ENCODE data around the gene CCN5.
"Not testable (repeated sequence)": the region's sequence is repeated elsewhere in the genome, so short reads cannot be mapped to it uniquely, and the experiment has no call there.

CCN5 gene, protein sequence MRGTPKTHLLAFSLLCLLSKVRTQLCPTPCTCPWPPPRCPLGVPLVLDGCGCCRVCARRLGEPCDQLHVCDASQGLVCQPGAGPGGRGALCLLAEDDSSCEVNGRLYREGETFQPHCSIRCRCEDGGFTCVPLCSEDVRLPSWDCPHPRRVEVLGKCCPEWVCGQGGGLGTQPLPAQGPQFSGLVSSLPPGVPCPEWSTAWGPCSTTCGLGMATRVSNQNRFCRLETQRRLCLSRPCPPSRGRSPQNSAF

DNA sequence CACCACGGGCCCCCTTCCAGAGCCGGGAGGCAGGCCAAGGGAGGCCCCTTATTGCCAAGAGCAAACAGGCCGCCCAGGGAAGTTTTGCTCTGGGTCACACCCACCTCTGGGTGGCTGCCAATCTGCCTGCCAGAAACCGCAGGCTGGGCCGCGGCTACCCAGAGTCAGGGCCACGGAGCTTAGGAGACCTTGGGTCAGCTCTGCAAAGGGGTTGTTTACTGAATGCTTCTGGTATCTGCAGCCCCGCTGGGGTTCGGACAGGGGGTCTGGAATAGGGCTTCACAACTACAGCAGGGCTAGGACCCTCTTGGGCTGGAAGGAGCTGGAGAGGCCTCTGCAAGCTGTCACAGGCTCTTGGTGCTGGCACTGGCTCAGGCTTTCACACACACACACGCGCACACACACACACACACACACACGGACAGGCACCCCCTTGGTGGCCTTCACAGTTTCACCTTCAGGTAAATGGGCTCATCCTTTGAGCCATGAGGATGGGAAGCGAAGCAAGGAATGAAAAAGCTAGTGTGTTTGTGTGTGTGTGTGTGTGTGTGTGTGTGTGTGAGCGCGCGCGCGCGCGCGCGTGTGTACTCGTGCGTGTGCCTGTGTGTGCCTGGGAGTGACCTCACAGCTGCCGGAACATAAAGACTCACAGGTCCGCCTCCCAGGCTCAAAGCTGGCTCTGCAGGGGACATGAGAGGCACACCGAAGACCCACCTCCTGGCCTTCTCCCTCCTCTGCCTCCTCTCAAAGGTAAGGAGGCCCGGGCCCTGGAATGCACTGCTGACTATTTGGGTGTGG lies at the start of gene CCN5:
TSS of gene CCN5 (plus strand) at position 669 of the 798 bp plus-strand sequence. CDS start at position 691, 22 bp downstream.
- no peak for DNase-seq (ENCODE audit: low read depth, low spot score)

DNA sequence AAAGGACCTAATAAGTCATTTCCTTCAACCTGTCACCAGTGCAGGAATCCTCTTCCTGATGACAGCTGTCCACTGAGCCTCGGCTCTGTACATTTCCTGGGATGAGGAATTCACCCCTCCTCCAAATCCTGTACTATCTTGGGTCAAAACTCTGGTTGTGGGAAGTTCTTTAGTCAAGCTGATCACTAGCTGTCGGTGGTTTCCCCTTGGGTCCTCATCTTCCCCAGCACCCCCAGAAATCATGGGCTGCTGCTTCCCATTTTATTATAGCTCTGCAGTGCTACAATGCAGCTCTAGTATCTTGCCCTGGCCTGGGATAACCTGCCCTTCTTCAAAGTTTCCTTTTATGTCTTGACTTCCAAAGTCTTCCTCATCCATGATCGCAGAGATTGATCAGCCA lies 49.1 kb upstream of the CCN5 start:
- no peak for DNase-seq (ENCODE audit: low read depth, low spot score)

DNA sequence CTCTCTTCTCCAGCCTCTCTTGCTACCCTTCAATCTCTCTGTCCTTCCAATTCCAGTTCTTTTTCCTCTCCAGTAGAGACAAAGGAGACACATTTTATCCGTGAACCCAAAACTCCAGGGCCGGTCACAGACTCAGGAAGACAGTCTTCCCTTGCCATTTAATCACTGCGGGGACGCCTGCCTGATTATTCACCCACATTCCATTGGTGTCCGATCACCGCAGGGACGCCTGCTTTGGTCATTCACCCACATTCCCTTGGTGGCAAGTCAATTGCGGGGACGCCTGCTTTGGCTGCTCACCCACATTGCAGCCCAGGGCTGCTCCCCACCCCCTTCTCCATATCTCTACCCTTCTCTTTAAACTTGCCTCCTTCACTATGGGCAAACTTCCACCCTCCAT lies 44.3 kb upstream of the CCN5 start:
- not testable (repeated sequence) for DNase-seq (ENCODE audit: low read depth, low spot score)

DNA sequence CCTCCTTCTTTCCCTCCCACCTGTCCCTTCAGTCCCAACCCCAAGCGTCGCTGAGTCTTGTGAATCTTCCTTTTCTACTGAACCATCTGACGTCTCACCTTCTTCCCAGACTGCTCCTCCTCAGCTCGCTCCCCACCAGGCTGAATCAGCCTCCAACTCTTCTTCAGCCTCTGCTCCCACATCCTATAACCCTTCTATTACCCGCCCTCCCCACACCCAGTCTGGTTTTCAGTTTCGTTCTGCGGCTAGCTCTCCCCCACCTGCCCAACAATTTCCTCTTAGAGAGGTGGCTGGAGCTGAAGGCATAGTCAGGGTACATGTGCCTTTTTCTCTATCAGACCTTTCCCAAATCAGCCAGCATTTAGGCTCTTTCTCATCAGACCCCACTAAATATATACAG lies 43.6 kb upstream of the CCN5 start:
- not testable (repeated sequence) for DNase-seq (ENCODE audit: low read depth, low spot score)

DNA sequence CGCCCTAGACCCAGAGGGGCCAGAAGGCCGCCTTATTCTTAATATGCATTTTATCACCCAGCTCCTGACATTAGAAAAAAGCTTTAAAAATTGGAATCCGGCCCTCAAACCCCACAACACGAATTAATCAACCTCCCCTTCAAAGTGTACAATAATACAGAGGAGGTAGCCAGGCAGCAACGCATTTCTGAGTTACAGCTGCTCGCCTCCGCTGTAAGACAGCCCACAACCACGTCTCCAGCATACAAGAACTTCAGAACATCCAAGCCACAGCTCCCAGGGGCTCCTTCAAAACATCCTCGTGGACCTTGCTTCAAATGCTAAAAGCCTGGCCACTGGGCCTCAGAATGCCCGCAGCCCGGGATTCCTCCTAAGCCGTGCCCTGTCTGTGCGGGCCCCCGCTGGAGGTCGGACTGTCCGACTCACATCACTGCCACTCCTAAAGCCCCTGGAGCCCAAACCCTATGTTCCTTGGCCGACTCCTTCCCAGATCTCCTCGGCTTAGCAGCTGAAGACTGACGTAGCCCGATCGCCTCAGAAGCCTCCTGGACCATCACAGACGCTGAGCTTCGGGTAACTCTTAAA lies 42.8 kb upstream of the CCN5 start:
- not testable (repeated sequence) for DNase-seq (ENCODE audit: low read depth, low spot score)

DNA sequence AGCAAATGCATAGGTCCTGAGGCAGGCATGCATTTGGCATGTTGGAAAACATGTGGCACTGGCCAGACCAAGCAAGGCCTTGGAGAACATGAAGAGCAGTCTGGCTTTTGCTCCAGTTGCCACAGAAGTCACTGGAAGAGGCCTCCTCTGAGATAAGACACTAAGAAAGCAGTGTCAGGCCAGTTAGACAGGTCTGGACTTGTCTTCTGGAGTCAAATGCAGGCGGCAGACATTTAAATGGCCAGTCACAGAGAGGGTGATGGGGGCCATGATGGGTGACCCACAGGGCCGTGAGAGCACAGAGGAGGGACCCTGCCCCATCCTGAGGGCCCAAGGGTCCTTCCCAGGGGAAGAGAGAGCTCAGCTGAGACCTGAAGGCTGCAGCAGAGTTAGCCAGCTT lies 36.9 kb upstream of the CCN5 start:
- DNase-seq (ENCODE audit: low read depth, low spot score): no peak

DNA sequence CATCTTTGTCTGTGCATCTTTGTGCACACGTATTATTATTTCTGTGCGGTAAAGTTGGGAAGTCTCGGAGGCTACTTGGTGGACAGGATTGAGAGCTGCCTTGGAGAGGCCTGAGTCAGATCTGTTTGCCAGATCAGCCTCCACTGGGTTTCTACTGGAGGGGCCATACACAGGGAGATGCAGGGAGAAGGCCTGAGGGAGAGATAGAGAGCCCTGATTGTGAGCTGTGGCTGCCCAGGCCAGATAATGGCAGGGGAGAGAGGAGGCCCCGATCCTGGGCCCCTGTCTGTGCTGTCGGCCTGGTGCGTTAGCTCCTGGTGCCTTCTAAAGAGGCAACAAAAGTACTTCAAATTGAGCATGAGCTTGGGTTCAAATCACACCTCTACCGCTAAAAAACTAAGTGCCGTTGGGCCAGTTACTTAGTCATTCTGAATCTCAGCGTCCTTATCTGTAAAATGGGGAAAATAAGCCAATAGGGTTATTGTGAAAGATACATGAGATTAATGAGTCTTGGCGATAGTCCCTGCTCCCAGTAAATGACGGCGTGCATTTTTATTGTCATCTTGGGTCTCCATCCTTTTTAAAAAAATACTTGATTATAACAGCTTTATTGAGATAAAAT lies 36.1 kb upstream of the CCN5 start:
- DNase-seq (ENCODE audit: low read depth, low spot score): no peak

DNA sequence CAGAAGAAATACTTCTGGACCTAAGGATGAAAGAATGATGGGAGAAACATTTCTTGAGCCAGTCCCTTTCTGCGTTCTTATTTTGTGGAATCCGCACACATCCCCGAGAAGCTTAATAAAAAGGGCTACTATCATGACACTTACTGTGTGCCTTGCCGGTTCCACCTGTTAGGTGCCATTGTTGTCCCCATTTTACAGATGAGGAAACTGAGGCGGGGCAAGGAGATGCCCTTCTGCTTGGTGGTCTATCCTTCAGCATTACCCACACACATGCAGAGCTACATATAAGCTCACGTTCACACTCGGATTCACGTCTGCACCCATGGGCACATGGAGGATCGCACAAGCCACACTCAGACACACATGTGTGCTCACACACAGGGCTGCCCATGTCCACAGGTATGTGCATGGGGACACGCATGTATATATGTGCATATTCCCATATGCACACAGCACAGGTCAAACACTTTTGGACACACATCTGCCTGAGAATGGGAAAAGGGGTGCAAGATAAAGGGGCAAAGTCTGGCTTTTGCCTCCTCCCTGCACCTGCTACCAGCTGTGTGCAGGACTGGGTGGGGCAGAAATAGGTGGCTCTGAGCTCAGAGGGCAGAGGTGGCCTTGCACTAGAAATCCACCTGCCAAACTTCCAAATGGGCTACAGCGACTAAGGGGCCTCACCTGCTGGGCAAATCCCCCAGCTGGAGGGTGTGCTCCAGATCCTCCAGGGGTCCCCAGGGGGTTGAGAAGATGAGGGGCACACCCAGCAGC lies 33.2 kb upstream of the CCN5 start:
- no peak for DNase-seq (ENCODE audit: low read depth, low spot score)

DNA sequence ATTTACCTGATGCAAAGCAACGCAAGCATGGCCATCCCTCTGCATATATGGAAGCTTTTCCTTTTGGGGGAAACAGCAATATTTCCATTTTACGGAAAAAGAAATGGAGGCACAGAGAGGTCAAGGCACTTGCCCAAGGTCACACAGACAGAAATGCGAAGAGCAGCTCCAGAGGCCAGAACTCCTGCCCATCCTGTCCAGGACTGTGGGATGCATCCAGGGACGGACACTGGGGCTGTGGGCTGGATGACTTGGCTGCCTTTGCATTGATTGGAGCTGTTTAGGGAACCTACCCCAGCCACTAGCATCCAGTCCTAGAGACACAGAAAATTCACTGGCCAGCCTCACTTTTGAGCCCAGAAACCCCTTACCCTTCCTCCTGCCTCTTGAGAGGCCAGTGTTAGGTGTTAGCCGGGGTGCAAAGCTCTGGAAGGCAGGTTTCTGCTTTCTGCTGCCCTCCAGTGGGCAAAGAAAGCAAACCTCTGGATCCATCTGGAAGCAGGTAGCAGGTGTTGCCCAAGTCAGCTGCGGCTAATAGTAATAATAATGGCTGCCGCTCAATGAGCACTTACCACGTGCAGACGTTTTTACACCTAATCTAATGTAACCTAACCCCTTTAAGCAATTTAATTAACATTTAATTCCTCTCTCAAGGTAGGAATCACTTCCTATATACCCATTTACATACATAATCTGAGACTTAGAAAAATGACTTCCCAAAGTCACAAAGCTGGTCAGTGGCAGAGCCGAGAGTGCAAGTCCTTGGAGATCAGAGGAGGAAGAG lies 31.7 kb upstream of the CCN5 start:
- peak; percentile 61 for DNase-seq (ENCODE audit: low read depth, low spot score)

DNA sequence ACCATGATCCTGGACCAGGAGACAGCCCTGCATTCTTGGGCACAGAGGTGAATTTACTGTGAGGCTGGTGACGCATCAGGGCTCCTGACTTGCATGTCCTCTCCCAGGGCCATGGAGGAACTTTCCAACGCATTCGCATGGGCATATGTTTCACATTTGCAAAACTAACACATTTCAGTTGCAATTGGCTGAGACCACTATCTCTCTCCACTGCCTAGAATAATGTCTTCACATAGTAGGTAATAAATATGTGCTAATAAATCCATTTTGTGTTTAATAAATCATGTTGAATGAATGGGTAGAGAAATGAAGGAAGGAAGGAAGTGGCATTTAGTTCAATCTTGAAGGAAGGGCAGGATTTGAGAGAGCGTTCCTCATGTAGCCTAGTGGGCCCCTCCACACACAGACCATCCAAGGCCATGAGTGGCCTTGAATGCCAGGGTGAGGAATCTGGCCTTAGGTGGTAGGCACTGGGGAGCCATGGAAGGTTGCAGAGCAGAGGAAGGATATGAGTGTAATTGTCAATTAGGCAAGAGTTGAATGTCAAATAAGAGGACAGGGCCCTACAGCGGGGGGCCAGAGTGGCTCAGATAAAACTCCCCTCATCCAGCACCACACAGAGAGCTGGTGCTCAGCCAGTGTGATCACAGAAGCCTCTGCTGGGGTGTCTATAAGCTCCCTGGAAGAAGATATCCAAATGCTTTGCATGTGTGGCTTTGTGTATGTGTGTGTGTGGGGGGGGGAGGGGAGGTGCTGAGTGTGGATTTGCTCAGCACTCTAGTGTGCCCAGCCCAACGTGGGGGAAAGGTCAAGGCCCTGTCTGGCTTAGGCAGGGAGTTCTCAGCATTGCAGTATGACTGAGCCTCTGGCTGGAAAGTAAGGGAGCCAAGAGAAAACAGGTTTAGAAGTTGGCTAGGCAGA lies 30.9 kb upstream of the CCN5 start:
- DNase-seq (ENCODE audit: low read depth, low spot score): no peak

DNA sequence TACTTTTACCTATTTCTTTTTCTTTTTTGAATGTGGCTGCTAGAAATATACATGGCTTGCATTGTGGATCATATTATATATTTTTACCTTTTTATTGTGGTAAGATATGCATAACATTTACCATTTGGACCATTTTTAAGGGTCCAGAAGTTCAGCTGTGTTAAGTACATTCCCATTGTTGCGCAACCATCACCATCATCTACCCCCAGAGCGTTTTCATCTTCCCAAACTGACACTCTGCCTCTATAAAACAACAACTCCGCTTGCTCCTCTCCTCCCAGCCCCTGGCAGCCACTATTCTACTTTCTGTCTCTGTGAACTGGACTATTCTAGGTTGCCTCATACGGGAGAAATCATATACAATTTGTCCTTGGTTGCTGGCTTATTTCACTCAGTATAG lies 28.2 kb upstream of the CCN5 start:
- DNase-seq (ENCODE audit: low read depth, low spot score): no peak

DNA sequence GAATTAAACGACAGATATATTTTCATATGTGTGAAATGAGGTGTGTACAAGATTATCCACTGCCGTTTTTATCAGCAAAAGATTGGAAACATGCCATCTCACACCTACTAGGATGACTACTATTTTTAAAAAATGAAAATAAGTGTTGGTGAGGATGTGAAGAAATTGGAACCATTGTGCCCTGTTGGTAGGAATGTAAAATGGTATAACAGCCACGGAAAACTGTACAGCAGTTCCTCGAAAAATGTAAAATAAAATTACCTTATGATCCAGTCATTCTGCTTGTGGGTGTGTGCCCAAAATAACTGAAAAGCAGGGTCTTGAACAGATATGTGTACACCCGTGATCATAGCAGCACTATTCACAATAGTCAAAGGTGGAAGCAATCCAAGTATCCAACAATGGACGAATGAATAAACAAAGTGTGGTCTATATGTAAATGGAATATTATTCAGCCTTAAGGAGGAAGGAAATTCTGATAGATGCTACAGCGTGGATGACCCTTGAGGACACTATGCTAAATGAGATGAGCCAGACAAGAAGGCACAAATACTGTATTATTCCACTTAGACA lies 27.0 kb upstream of the CCN5 start:
- no peak for DNase-seq (ENCODE audit: low read depth, low spot score)

DNA sequence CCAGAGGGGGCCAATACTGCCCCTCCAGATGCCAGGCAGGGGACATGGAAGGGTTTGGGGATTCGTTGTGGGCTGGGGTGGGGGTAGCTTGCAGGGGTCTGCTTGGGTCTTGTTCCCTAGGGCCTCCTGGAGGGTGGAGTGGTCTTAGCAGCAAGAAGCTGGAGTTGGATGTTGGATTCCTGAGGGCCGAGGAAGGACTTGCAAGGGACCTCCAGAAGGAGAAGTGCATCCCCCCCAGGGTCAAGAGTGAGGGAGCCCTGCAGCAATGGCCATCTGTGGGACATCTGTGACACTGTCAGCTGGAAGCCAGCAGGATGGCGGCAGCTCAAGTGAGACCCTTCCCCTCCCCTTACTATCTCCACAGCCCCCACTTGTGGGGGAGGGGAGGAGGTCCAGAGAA lies 25.4 kb upstream of the CCN5 start:
- no peak for DNase-seq (ENCODE audit: low read depth, low spot score)

DNA sequence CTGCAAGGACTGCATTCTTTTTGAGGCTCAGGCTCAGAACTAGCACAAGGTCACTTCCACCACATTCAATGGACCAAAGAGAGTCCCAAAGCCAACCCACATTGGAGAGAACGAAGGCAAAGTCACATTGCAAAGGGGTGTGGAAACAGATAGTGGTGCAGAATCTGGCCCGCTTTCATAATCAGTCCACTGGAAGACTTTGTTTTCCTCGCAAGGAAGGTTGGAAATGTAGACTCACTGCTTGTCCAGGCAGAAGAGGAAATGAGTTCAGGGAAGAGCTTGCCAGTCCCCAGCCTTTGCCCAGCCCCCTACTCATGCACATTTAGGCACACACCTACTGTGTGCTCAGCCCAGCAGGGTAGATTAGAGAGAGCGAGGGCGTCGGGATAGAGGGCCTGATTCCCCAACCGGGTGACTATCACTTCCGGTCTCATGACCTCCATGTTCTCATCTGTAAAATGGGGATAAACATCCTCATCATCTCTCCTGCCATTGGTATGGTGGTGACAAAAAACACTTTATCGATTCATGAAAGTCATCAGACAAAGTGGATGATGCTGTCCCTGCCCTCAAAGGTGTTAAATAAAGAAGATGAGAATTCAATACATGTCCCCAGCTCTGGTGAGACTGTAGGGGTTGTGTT lies 24.3 kb upstream of the CCN5 start:
- no peak for DNase-seq (ENCODE audit: low read depth, low spot score)

DNA sequence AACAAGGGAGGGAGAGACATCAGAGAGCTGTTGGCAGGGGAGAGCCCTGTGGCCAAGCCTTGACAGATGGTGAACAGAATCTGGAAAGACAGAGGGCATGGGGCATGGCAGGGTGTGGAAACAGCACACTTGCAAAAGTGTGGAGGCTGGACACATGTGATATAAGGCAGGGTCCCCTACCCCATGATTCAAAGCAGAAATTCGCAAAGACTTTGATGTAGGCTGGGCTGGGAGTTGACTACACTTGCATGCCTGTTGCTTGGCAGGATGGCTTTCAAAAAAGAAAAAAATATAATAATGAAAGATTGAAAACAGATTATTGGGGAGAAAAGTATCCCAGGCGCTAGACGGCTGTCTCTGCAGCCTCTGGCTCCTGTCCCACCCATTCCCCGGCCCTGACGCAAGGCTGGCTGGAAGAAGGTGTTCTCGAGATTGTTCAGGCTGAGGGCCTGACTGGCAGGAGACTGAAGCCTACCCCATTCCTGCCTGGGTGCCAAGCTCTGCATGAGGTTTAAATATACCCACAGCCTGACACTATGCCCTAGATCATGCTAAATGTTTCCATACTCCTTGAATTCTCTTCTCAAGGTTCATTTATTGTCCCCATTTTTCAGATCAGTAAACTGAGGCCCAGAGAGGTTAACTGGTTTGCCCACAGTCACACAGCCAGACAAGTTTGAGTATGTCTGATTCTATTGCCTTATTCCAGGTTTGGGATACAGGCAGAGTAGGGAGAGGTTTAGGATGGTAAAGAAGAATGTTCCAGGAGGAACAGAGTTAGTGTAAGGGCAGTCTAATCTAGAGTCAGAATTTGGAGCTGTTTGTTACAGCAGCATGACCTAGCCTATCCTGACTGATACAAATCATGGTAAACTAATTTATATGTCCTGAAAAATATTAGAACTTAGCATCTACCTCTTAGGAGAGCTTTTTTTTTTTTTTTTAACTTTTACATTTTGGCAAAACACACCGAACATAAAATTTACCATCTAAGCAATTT lies 23.4 kb upstream of the CCN5 start:
- no peak for DNase-seq (ENCODE audit: low read depth, low spot score)

DNA sequence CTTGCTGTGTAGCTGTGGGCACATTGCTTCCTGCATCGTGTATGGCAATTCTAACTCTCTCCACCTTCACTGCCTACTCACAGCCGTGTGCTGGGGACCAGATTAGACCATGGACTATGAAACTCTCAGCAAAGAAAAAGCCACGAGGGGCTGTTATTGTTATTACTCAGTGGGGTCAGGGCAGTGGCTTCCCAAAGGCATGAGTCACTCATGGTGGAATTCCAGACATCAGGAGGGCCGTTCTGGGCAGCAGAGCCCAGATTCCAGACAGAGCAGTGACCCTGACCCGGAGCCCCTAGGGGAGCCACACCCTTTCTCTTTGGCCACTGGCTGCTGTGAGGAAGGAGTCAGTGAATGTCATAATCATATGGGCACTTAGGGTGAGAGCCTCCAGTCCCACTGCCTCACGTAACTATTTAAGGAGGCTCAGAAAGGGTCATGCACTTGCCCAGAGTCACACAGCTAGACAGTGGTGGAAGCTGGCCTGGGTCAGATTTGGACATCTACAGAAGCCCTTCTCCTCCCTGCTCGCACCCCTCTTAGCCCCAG lies 22.2 kb upstream of the CCN5 start:
- no peak for DNase-seq (ENCODE audit: low read depth, low spot score)

DNA sequence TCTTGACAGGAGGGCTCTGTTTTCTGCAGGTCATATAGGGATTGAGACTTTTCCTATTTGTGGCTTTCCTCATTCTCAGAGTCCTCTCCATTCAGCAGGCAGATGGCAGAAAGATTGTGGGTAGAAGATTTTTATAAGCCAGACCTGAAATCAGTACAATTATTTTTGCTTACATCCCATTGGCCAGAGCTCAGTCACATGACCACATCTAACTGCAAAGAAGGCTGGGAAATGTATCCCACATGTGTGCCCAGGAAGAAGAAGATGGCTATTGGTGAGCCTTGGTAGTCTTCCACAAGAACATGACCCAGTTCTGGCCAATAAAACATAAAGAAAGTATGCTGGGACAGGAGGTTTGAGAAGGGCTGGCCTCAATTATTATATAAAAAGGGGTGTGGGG lies 21.5 kb upstream of the CCN5 start:
- no peak for DNase-seq (ENCODE audit: low read depth, low spot score)

All from iPS DF 19.7 (cell line).